HUES48 (cell line): ENCODE data around the gene RAB40C.

Experiments
- H3K27ac ChIP-seq: one replicate; pipeline ENCODE4 v1.7.0; 2013; ENCODE audit warnings: low read depth, low read length, inconsistent platforms
- H3K27me3 ChIP-seq: 2 replicates; pipeline ENCODE4 v1.6.1; 2013; ENCODE audit warnings: mild to moderate bottlenecking, low read length; ENCODE audit not compliant: control insufficient read depth, insufficient read depth
- H3K36me3 ChIP-seq: 2 replicates; pipeline ENCODE4 v1.6.1; 2013; ENCODE audit warnings: low read length; ENCODE audit not compliant: control insufficient read depth, insufficient read depth
- H3K4me1 ChIP-seq: 2 replicates; pipeline ENCODE4 v1.6.1; 2013; ENCODE audit warnings: mild to moderate bottlenecking, low read length; ENCODE audit not compliant: control insufficient read depth, insufficient read depth
- H3K4me3 ChIP-seq: 2 replicates; pipeline ENCODE4 v1.5.1; 2013; ENCODE audit warnings: mild to moderate bottlenecking, low read depth, low read length
- H3K9ac ChIP-seq: 2 replicates; pipeline ENCODE4 v1.6.1; 2013; ENCODE audit warnings: mild to moderate bottlenecking, low read depth, low read length, moderate library complexity
- H3K9me3 ChIP-seq: 2 replicates; pipeline ENCODE4 v1.6.1; 2013; ENCODE audit warnings: low read length; ENCODE audit not compliant: control insufficient read depth, insufficient read depth

Gene RAB40C

GRCh38 chr16:675884-676564 lies 86.2 kb downstream of the RAB40C start:
- Histone ChIP-seq H3K9ac (no peak overlapping the region), H3K27me3 (no peaks in the 10 kb centered on the region), H3K4me3 (peak overlapping the region; percentile 67; the same call in 1 of the 2 replicates), H3K27ac (no peak overlapping the region), H3K9me3 (no peaks in the 10 kb centered on the region), H3K36me3 (peaks cover 32% of the 10 kb centered on the region), H3K4me1 (peaks cover 28% of the 10 kb centered on the region; the same call in 1 of the 2 replicates)

GRCh38 chr16:676565-676902 lies 86.7 kb downstream of the RAB40C start:
- H3K9me3 ChIP-seq: no peaks in the 10 kb centered on the region

GRCh38 chr16:676913-677312 lies 87.0 kb downstream of the RAB40C start:
- peak overlapping the region; percentile 1; the same call in 1 of the 2 replicates for H3K4me3 ChIP-seq
- no peaks in the 10 kb centered on the region for H3K9me3 ChIP-seq
- no peak overlapping the region for H3K9ac ChIP-seq
- peaks cover 31% of the 10 kb centered on the region for H3K36me3 ChIP-seq
- no peak overlapping the region for H3K27ac ChIP-seq
- H3K27me3 ChIP-seq: no peaks in the 10 kb centered on the region
- H3K4me1 ChIP-seq: peaks cover 34% of the 10 kb centered on the region

More at GRCh38 chr16:676565-676902, 86.7 kb downstream of the RAB40C start:
- Histone ChIP-seq H3K36me3 (peaks cover 31% of the 10 kb centered on the region), H3K4me3 (no peak overlapping the region), H3K9ac (no peak overlapping the region), H3K27ac (no peak overlapping the region), H3K27me3 (no peaks in the 10 kb centered on the region), H3K4me1 (peaks cover 33% of the 10 kb centered on the region)

DNA sequence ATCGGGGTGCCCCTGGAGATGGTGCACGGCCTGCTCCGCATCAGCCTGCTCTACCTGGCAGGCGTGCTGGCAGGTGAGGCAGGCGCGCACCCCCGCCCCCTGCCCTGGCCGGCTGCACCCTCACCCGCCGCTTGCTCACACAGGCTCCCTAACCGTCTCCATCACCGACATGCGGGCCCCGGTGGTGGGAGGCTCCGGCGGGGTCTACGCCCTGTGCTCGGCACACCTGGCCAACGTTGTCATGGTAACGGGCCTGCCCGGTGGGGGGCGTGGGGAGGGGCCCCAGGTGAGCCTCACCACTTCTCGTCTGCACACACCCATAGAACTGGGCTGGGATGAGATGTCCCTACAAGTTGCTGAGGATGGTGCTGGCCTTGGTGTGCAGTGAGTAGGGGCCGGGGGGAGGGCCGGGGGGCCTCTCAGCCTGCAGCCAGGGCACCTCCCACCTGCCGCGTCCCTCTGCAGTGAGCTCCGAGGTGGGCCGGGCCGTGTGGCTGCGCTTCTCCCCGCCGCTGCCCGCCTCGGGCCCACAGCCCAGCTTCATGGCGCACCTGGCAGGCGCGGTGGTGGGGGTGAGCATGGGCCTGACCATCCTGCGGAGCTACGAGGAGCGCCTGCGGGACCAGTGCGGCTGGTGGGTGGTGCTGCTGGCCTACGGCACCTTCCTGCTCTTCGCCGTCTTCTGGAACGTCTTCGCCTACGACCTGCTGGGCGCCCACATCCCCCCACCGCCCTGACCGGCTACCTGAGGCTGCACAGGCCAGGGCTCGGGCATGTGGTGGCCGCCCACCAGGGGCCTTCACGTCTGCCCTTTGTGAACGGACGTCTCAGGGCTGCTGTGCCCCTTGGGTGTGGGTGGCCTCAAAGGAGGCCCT lies 87.7 kb downstream of the RAB40C start:
- Histone ChIP-seq H3K4me3 (peak overlapping the region; percentile 1; the same call in 1 of the 2 replicates), H3K27ac (no peak overlapping the region), H3K36me3 (peaks cover 31% of the 10 kb centered on the region), H3K9ac (no peak overlapping the region), H3K27me3 (no peaks in the 10 kb centered on the region), H3K9me3 (no peaks in the 10 kb centered on the region), H3K4me1 (peaks cover 34% of the 10 kb centered on the region)

- Histone ChIP-seq H3K9ac (no peak overlapping the region), H3K27ac (no peak overlapping the region), H3K9me3 (no peaks in the 10 kb centered on the region), H3K27me3 (no peaks in the 10 kb centered on the region), H3K4me3 (no peak overlapping the region), H3K4me1 (peaks cover 39% of the 10 kb centered on the region), H3K36me3 (peaks cover 31% of the 10 kb centered on the region)
These were observed 88.5 kb downstream of the RAB40C start for GRCh38 chr16:678209-678857.
